KBM-7 (cell line): ENCODE measurements around the gene WNT8B.

Source experiments
- DNase-seq: peaks from one replicate; pipeline ENCODE4 v3.0.0-alpha.2; 2015
- in situ Hi-C: fragments of 300-500 bp; cut with MboI; formaldehyde crosslinking; loops from 2 replicates; pipeline ENCODE4 v1.14.3; 2020; ENCODE audit warnings: low sequenced_read_pairs, low pct_unique_long_range_greater_than_20kb, mixed read lengths

Gene WNT8B

GRCh38 chr10:100462709-100463108, at the start of gene WNT8B:
WNT8B (plus strand) TSS chr10:100463009; CDS start chr10:100463169, 160 bp downstream.
- in situ Hi-C loops = no loop called here
- no peak for DNase-seq

GRCh38 chr10:100413173-100413572, 49.6 kb upstream of the WNT8B start:
- no peak for DNase-seq
- in situ Hi-C loops = no loop called here

- peak; percentile 52 for DNase-seq
- in situ Hi-C loops = loop anchor here (10.0 kb wide), 1 partner anchor 75 kb away; the partner anchor contains the start of gene SCD
Measured at GRCh38 chr10:100419911-100420449, 42.8 kb upstream of the WNT8B start.

- in situ Hi-C loops = loop anchor here (10.0 kb wide), 1 partner anchor 83 kb away; the partner anchor contains the start of gene SCD
- DNase-seq = no peak
Measured at GRCh38 chr10:100427374-100427773, 35.4 kb upstream of the WNT8B start.

- in situ Hi-C loops = no loop called here
- DNase-seq = peak; percentile 98
Measured at GRCh38 chr10:100433253-100434240, 29.3 kb upstream of the WNT8B start.

- in situ Hi-C loops = no loop called here
- no peak for DNase-seq
Measured at GRCh38 chr10:100436255-100436654, 26.6 kb upstream of the WNT8B start.

- no peak for DNase-seq
- in situ Hi-C loops = no loop called here
Measured at GRCh38 chr10:100438674-100439315, 24.0 kb upstream of the WNT8B start.

- in situ Hi-C loops = no loop called here
Measured at GRCh38 chr10:100442548-100442947, 20.3 kb upstream of the WNT8B start.

GRCh38 chr10:100446130-100446761, 16.6 kb upstream of the WNT8B start:
- peak; percentile 3 for DNase-seq
- in situ Hi-C loops = no loop called here

More at GRCh38 chr10:100442548-100442947, 20.3 kb upstream of the WNT8B start:
- DNase-seq = no peak

- DNase-seq = no peak
- in situ Hi-C loops = no loop called here
Measured at GRCh38 chr10:100447663-100448062, 15.1 kb upstream of the WNT8B start.

GRCh38 chr10:100448951-100449350, 13.9 kb upstream of the WNT8B start:
- DNase-seq = no peak
- in situ Hi-C loops = no loop called here

- in situ Hi-C loops = no loop called here
- no peak for DNase-seq
Measured at GRCh38 chr10:100468322-100468721, 5.5 kb downstream of the WNT8B start.

GRCh38 chr10:100468978-100469377, 6.2 kb downstream of the WNT8B start:
- in situ Hi-C loops = no loop called here
- no peak for DNase-seq

- no peak for DNase-seq
- in situ Hi-C loops = no loop called here
Measured at GRCh38 chr10:100469756-100470155, 6.9 kb downstream of the WNT8B start.

- in situ Hi-C loops = no loop called here
- DNase-seq = no peak
Measured at GRCh38 chr10:100470367-100470766, 7.6 kb downstream of the WNT8B start.

- DNase-seq = no peak
- in situ Hi-C loops = no loop called here
Measured at GRCh38 chr10:100477970-100478369, 15.2 kb downstream of the WNT8B start.

GRCh38 chr10:100479037-100479436, 16.2 kb downstream of the WNT8B start:
- in situ Hi-C loops = no loop called here
- DNase-seq = no peak

- in situ Hi-C loops = no loop called here
- DNase-seq = no peak
Measured at GRCh38 chr10:100480002-100480401, 17.2 kb downstream of the WNT8B start.

- peak; percentile 99 for DNase-seq
- in situ Hi-C loops = no loop called here
Measured at GRCh38 chr10:100481462-100482081, 18.8 kb downstream of the WNT8B start.
